HepG2 (cell line): ENCODE data around the gene FGD4. TPM values are rescaled to one million over a fixed set of nuclear protein-coding genes. Genes with fewer than 3 reads are reported as not detected.

Experiments
- ATAC-seq: fragments of 200-7000 bp; cut with Tn5 transposase; 3 replicates; pipeline ENCODE4 v1.9.1; 2020; ENCODE audit warnings: mild to moderate bottlenecking, moderate library complexity
- BruUV-seq: library from RNA; stranded (reverse); fragments of 400-500 nt; replicated peaks from 2 replicates; lab custom pipeline; 2021; lab: Mats Ljungman, UMichigan
- CTCF ChIA-PET: fragments of 300-600 bp; formaldehyde crosslinking; extraction: SDS; loops from one replicate; lab custom pipeline; 2021; ENCODE audit warnings: low total read pairs, inconsistent platforms, low intra/inter-chr PET ratio; lab: Yijun Ruan, JAX
- POLR2A ChIA-PET: fragments of 350-600 bp; sonication (Branson Sonifier 250); formaldehyde crosslinking; loops from one replicate; lab custom pipeline; 2020; ENCODE audit warnings: antibody characterized with exemption, inconsistent platforms; lab: Yijun Ruan, JAX
- DNase-seq: peaks from one replicate; pipeline ENCODE4 v3.0.0-alpha.2; 2015; ENCODE audit warnings: low spot score
- FAIRE-seq: peaks from 3 replicates; lab custom pipeline; 2011; peaks lifted over from hg19 to GRCh38; lab: Jason Lieb, UNC
- H2AFZ ChIP-seq: one replicate; pipeline ENCODE4 v1.6.1; 2011; ENCODE audit warnings: low read length, inconsistent platforms
- H3K27ac ChIP-seq: fragments of 300-600 bp; 3 replicates; pipeline ENCODE4 v1.8.0; 2011; ENCODE audit warnings: mixed run types, mild to moderate bottlenecking, mixed read lengths, low read length, inconsistent platforms; ENCODE audit not compliant: insufficient read depth; ENCODE audit errors: extremely low read length
- H3K27me3 ChIP-seq, 2 experiments: fragments of 200-600 bp in 1 of 2; 2 replicates in 1 of 2; 3 replicates in 1 of 2; pipeline versions ENCODE4 v1.6.0 to v1.8.0; 2011; ENCODE audit warnings: low read length in 2 of 2, mild to moderate bottlenecking in 2 of 2, moderate library complexity in 2 of 2, inconsistent platforms in 1 of 2; ENCODE audit not compliant: insufficient read depth in 2 of 2, control insufficient read depth in 1 of 2
- H3K36me3 ChIP-seq, 2 experiments: fragments of 200-600 bp in 1 of 2; replicated peaks in 1 of 2; 2 replicates in 1 of 2; 3 replicates in 1 of 2; pipeline versions ENCODE4 v1.5.1 to v1.8.0; 2011; ENCODE audit warnings: low read length in 2 of 2, inconsistent platforms in 1 of 2; ENCODE audit not compliant: insufficient read depth in 2 of 2, control insufficient read depth in 1 of 2
- H3K4me1 ChIP-seq: 2 replicates; pipeline ENCODE4 v1.5.1; 2012; ENCODE audit warnings: low read length, inconsistent platforms; ENCODE audit not compliant: insufficient read depth
- H3K4me2 ChIP-seq: 2 replicates; pipeline ENCODE4 v1.6.0; 2011; ENCODE audit warnings: low read depth, low read length, inconsistent platforms
- H3K4me3 ChIP-seq, 3 experiments: fragments of 200-600 bp in 1 of 3; sonication (generic), shearing (Covaris generic) in 1 of 3; replicated peaks in 1 of 3; 2 replicates each; pipeline ENCODE4 v1.5.1; 2011 to 2016; ENCODE audit warnings: low read length in 3 of 3, inconsistent platforms in 2 of 3, low read depth in 2 of 3, mild to moderate bottlenecking in 2 of 3, control low read depth in 1 of 3, mixed read lengths in 1 of 3; ENCODE audit not compliant: insufficient read depth in 1 of 3
- H3K79me2 ChIP-seq: one replicate; pipeline ENCODE4 v1.6.1; 2011; ENCODE audit warnings: low read length, inconsistent platforms; ENCODE audit not compliant: insufficient read depth
- H3K9ac ChIP-seq: 2 replicates; pipeline ENCODE4 v1.6.0; 2011; ENCODE audit warnings: mild to moderate bottlenecking, low read depth, low read length, inconsistent platforms; ENCODE audit not compliant: insufficient read depth
- H3K9me3 ChIP-seq: 2 replicates; pipeline ENCODE4 v1.5.1; 2012; ENCODE audit warnings: mild to moderate bottlenecking, low read length
- H4K20me1 ChIP-seq: 2 replicates; pipeline ENCODE4 v1.6.0; 2011; ENCODE audit warnings: inconsistent platforms, mild to moderate bottlenecking, low read length, moderate library complexity; ENCODE audit not compliant: insufficient read depth
- REXO4 ChIP-seq: sonication (generic); formaldehyde crosslinking; IDR thresholded peaks from 2 replicates; pipeline ENCODE4 v1.8.0; 2022; ENCODE audit warnings: missing genetic modification reagents, mild to moderate bottlenecking, borderline replicate concordance
- ZKSCAN1 ChIP-seq: fragments of 150-350 bp; IDR thresholded peaks from 2 replicates; pipeline ENCODE4 v1.6.1; 2014; ENCODE audit warnings: low read length
- ZNF263 ChIP-seq: sonication (generic); formaldehyde crosslinking; IDR thresholded peaks from 2 replicates; pipeline ENCODE4 v1.4.0; 2020; ENCODE audit warnings: missing genetic modification reagents
- ZNF274 ChIP-seq: sonication (generic); formaldehyde crosslinking; IDR thresholded peaks from 2 replicates; pipeline ENCODE4 v1.5.1; 2020; ENCODE audit warnings: mild to moderate bottlenecking, missing genetic modification reagents
- ZNF549 ChIP-seq: sonication (generic); formaldehyde crosslinking; IDR thresholded peaks from 2 replicates; pipeline ENCODE4 v1.5.0; 2020; ENCODE audit warnings: missing genetic modification reagents
- WGBS: methylation state at CpG from one replicate; pipeline ENCODE4 v1.1.6; 2017; ENCODE audit warnings: low lambda C conversion rate; 5-methylcytosine and 5-hydroxymethylcytosine counted together
- in situ Hi-C: cut with HindIII; loops from 2 replicates; pipeline ENCODE4 v1.10.0; 2017; ENCODE audit warnings: low pct_unique_long_range_greater_than_20kb; ENCODE audit not compliant: extremely low pct_ligation_motif_present
- intact Hi-C: fragments of 100-400 bp; cut with micrococcal nuclease; formaldehyde crosslinking; loops from one replicate; pipeline ENCODE4 v1.10.0; 2022; ENCODE audit not compliant: unreplicated experiment
- polyA plus RNA-seq, 8 experiments: library from polyadenylated mRNA; depleted of rRNA in 3 of 8; stranded (reverse) in 7 of 8; unstranded in 1 of 8; fragments of >200 nt; fragmentation: Illumina TruSeq in 4 of 8; extraction: Trizol in 4 of 8; gene quantifications; 2 replicates each; pipeline versions ENCODE4 v1.2.1 to v1.2.3, GENCODE V29; 2011 to 2016; ENCODE audit warnings: low read depth in 4 of 8, missing spikeins in 1 of 8, mixed read lengths in 1 of 8; ENCODE audit not compliant: insufficient read depth in 1 of 8
- total RNA-seq, 5 experiments: library from RNA; depleted of rRNA; stranded (reverse); fragments of >200 nt; fragmentation: Illumina TruSeq; extraction: Trizol; gene quantifications; 2 replicates each; pipeline ENCODE4 v1.2.3, GENCODE V29; 2016; ENCODE audit warnings: low read depth in 1 of 5
- TF ChIP-seq, protein P1 (sequence below): sonication (generic); formaldehyde crosslinking; IDR thresholded peaks from 2 replicates; pipeline ENCODE4 v1.5.1; 2020; ENCODE audit warnings: missing genetic modification reagents, mild to moderate bottlenecking, borderline replicate concordance
- TF ChIP-seq, protein P2 (sequence below): sonication (generic); formaldehyde crosslinking; IDR thresholded peaks from 2 replicates; pipeline ENCODE4 v1.5.0; 2020; ENCODE audit warnings: mild to moderate bottlenecking, missing genetic modification reagents, moderate library complexity
- TF ChIP-seq, protein P3 (sequence below): sonication (generic); formaldehyde crosslinking; IDR thresholded peaks from 2 replicates; pipeline ENCODE4 v1.4.0; 2020; ENCODE audit warnings: missing genetic modification reagents, borderline replicate concordance
- TF ChIP-seq, protein P4 (sequence below): sonication (generic); formaldehyde crosslinking; IDR thresholded peaks from 2 replicates; pipeline ENCODE4 v1.4.0; 2020; ENCODE audit warnings: missing genetic modification reagents, borderline replicate concordance

The FGD4 gene
- total and polyA plus RNA-seq, 2 of the 13 experiments (the other 11 are each of a cell fraction or from before 2014, with no cell fraction given): 4.6 to 6.6 TPM

DNA sequence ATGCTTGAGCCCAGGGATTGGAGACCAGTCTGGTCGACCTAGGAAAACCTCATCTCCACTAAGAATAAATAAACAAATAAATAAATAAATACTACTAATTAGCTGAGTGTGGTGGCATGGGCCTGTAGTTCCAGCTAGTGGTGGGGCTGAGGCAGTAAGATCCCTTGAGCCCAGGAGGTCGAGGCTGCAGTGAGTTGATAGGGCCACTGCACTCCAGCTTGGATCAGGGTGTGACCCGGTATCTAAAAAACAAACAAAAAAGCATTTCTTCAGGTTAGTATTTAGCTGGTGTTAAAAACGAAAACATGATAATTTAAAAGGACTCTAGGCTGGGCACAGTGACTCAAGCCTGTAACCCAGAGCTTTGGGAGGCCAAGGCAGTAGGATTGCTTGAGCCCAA is 1.2 kb upstream of the FGD4 start (continued):
- TF ChIP-seq, protein P1, sequence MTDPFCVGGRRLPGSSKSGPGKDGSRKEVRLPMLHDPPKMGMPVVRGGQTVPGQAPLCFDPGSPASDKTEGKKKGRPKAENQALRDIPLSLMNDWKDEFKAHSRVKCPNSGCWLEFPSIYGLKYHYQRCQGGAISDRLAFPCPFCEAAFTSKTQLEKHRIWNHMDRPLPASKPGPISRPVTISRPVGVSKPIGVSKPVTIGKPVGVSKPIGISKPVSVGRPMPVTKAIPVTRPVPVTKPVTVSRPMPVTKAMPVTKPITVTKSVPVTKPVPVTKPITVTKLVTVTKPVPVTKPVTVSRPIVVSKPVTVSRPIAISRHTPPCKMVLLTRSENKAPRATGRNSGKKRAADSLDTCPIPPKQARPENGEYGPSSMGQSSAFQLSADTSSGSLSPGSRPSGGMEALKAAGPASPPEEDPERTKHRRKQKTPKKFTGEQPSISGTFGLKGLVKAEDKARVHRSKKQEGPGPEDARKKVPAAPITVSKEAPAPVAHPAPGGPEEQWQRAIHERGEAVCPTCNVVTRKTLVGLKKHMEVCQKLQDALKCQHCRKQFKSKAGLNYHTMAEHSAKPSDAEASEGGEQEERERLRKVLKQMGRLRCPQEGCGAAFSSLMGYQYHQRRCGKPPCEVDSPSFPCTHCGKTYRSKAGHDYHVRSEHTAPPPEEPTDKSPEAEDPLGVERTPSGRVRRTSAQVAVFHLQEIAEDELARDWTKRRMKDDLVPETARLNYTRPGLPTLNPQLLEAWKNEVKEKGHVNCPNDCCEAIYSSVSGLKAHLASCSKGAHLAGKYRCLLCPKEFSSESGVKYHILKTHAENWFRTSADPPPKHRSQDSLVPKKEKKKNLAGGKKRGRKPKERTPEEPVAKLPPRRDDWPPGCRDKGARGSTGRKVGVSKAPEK (CRISPR knock-in tag): no peak
- no peak for TF ChIP-seq ZNF274 (CRISPR knock-in tag)

DNA sequence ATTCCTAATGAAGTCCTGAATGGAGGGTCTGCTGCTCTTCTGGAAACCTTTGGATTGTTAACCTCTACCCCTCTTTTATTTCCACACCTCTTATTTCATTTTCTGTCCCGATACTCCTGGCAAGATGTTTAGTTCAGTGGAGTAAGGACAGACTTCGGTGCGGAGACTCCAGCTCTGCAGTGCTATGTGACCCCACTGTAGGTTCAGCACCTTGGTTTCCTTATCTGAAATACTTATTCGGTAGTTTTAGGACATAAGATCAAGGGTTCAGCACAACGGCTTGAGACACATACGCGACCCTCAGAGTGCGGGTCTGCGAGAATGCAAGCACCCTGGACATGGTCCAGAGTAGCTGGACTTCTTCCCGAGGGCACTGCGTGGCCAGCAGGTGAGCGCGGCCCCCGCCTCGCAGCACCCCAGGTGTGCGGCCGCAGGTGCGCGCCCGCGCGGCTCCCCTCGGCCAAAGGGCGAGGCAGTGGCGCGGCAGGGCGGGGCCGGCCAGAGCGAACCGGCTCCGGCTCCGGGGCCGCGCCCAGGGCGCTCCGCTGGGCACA is 465 bp upstream of the FGD4 start:
- Histone ChIP-seq H3K27me3 (peaks cover 0 to 8% of the 10 kb centered on the region in 2 experiments; a peak in 1 of 5 replicates), H3K9me3 (no peaks in the 10 kb centered on the region), H4K20me1 (no peaks in the 10 kb centered on the region), H2AFZ (no peak overlapping the region), H3K4me3 (peak overlapping the region; percentile 86 to 92 (median 87)), H3K9ac (no peak overlapping the region), H3K4me2 (peak overlapping the region; percentile 99), H3K36me3 (no peaks in the 10 kb centered on the region), H3K79me2 (no peaks in the 10 kb centered on the region), H3K4me1 (peaks cover 23% of the 10 kb centered on the region), H3K27ac (no peak overlapping the region)
- ChIA-PET CTCF (no interaction called here), POLR2A (interaction anchor here (1.5 kb wide), 2 partner anchors 8 to 357 kb away, joined by 4 to 7 read pairs; partner anchors contain the start of gene YARS2)
- WGBS: 1% methylated on average over 10 of the region's 36 CpGs
- DNase-seq (no peak), ATAC-seq (no peak), FAIRE-seq (no peak)
- intact Hi-C loops: loop anchor here (10.0 kb wide), 1 partner anchor 276 kb away; the partner anchor contains the start of gene DNM1L
- in situ Hi-C loops: no loop called here
- BruUV-seq: no TSS peak
- TF ChIP-seq REXO4 (CRISPR knock-in tag) (no peak), ZKSCAN1 (no peak), ZNF549 (CRISPR knock-in tag) (no peak), ZNF263 (CRISPR knock-in tag) (no peak)
- TF ChIP-seq, protein P2, sequence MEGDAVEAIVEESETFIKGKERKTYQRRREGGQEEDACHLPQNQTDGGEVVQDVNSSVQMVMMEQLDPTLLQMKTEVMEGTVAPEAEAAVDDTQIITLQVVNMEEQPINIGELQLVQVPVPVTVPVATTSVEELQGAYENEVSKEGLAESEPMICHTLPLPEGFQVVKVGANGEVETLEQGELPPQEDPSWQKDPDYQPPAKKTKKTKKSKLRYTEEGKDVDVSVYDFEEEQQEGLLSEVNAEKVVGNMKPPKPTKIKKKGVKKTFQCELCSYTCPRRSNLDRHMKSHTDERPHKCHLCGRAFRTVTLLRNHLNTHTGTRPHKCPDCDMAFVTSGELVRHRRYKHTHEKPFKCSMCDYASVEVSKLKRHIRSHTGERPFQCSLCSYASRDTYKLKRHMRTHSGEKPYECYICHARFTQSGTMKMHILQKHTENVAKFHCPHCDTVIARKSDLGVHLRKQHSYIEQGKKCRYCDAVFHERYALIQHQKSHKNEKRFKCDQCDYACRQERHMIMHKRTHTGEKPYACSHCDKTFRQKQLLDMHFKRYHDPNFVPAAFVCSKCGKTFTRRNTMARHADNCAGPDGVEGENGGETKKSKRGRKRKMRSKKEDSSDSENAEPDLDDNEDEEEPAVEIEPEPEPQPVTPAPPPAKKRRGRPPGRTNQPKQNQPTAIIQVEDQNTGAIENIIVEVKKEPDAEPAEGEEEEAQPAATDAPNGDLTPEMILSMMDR (CRISPR knock-in tag): no peak
- TF ChIP-seq, protein P3, sequence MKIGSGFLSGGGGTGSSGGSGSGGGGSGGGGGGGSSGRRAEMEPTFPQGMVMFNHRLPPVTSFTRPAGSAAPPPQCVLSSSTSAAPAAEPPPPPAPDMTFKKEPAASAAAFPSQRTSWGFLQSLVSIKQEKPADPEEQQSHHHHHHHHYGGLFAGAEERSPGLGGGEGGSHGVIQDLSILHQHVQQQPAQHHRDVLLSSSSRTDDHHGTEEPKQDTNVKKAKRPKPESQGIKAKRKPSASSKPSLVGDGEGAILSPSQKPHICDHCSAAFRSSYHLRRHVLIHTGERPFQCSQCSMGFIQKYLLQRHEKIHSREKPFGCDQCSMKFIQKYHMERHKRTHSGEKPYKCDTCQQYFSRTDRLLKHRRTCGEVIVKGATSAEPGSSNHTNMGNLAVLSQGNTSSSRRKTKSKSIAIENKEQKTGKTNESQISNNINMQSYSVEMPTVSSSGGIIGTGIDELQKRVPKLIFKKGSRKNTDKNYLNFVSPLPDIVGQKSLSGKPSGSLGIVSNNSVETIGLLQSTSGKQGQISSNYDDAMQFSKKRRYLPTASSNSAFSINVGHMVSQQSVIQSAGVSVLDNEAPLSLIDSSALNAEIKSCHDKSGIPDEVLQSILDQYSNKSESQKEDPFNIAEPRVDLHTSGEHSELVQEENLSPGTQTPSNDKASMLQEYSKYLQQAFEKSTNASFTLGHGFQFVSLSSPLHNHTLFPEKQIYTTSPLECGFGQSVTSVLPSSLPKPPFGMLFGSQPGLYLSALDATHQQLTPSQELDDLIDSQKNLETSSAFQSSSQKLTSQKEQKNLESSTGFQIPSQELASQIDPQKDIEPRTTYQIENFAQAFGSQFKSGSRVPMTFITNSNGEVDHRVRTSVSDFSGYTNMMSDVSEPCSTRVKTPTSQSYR (CRISPR knock-in tag): no peak
- TF ChIP-seq, protein P4, sequence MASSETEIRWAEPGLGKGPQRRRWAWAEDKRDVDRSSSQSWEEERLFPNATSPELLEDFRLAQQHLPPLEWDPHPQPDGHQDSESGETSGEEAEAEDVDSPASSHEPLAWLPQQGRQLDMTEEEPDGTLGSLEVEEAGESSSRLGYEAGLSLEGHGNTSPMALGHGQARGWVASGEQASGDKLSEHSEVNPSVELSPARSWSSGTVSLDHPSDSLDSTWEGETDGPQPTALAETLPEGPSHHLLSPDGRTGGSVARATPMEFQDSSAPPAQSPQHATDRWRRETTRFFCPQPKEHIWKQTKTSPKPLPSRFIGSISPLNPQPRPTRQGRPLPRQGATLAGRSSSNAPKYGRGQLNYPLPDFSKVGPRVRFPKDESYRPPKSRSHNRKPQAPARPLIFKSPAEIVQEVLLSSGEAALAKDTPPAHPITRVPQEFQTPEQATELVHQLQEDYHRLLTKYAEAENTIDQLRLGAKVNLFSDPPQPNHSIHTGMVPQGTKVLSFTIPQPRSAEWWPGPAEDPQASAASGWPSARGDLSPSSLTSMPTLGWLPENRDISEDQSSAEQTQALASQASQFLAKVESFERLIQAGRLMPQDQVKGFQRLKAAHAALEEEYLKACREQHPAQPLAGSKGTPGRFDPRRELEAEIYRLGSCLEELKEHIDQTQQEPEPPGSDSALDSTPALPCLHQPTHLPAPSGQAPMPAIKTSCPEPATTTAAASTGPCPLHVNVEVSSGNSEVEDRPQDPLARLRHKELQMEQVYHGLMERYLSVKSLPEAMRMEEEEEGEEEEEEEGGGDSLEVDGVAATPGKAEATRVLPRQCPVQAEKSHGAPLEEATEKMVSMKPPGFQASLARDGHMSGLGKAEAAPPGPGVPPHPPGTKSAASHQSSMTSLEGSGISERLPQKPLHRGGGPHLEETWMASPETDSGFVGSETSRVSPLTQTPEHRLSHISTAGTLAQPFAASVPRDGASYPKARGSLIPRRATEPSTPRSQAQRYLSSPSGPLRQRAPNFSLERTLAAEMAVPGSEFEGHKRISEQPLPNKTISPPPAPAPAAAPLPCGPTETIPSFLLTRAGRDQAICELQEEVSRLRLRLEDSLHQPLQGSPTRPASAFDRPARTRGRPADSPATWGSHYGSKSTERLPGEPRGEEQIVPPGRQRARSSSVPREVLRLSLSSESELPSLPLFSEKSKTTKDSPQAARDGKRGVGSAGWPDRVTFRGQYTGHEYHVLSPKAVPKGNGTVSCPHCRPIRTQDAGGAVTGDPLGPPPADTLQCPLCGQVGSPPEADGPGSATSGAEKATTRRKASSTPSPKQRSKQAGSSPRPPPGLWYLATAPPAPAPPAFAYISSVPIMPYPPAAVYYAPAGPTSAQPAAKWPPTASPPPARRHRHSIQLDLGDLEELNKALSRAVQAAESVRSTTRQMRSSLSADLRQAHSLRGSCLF (CRISPR knock-in tag): no peak
